LHCN-M2 (cell line): ENCODE results near the gene AKR1B15. TPM values are rescaled to one million over a fixed set of nuclear protein-coding genes. Genes with fewer than 3 reads are reported as not detected.
"Not testable (repeated sequence)": the region's sequence is repeated elsewhere in the genome, so short reads cannot be mapped to it uniquely, and the experiment has no call there.

Experiments
- DNase-seq: peaks from one replicate; pipeline ENCODE4 v3.0.0-alpha.2; 2012; ENCODE audit warnings: low read depth
- total RNA-seq: library from RNA; depleted of rRNA; stranded (reverse); fragments of >200 nt; gene quantifications from 2 replicates; pipeline ENCODE4 v1.2.3, GENCODE V29; 2014

The AKR1B15 gene
- total RNA-seq, 1 experiment from 2014 or later: 0.06 TPM

DNA sequence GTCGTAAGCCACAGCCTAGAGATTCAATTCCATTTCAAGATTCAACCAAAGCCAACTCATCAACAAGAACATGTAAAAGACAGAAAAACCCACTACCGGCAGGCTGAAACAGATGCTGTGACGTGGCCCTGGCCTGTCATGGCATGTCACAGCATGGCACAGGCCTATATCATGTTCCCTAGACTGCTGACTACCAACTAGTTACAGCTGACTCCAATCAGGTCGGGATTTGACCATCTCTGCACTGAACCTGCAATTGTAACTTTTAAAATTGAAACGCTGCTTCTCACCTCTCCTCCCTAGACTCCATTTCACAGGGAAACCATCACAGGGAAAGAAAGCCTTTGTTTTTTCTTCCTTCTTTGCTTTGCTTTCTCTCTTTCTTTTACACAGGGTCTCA lies 12.7 kb downstream of the AKR1B15 start:
- DNase-seq: not testable (repeated sequence)

DNA sequence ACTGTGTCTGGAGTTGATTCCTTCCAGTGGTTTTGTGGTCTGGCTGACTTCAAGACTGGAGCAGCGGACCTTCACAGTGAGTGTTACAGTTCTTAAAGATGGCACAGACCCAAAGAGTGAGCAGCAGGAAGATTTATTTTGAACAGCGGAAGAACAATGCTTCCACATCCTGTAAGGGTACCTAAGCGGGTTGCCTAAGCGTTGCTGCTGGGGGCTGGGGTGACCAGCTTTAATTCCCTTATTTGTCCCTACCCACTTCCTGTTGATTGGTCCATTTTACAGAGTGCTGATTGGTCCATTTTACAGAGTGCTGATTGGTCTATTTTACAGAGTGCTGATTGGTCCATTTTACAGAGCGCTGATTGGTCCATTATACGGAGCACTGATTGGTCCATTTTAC lies 13.2 kb downstream of the AKR1B15 start:
- DNase-seq: peak; percentile 77

DNA sequence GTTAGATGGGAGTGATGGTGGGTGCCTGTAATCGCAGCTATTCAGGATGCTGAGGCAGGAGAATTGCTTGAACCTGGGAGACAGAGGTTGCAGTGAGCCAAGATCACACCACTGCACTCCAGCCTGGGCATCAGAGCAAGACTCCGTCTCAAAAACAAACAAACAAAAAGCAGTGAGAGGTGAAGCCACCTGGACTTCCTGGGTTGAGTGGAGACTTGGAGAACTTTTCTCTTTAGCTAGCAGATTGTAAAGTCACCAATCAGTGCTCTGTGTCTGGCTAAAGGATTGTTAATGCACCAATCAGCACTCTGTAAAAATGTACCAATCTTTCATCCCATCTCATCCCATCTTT lies 14.5 kb downstream of the AKR1B15 start:
- DNase-seq: not testable (repeated sequence)

GRCh38 chr7:134565643-134566136 lies 16.8 kb downstream of the AKR1B15 start:
- DNase-seq: peak; percentile 43

DNA sequence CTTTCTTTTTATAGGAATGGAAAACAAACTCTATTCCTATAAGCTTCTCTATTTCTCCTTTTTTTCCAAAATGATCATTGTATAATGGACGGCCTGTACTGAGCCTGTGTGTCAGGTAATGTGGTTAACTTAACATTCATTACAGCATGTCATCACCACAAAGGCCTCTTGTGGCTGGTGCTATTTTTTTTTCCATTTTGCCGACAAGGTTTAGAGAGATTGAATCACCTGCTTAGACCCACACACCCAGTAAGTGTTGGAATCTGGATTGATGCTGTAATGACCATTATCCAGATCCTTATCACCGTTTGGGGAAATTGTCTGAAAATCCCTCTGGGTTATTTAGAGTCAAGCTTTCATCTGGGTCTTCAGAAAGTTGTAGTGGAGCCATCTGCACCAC lies 18.5 kb downstream of the AKR1B15 start:
- no peak for DNase-seq

- not testable (repeated sequence) for DNase-seq
Observed at GRCh38 chr7:134569962-134570361, 21.1 kb downstream of the AKR1B15 start.

- no peak for DNase-seq
Observed at GRCh38 chr7:134571101-134571500, 22.2 kb downstream of the AKR1B15 start.

DNA sequence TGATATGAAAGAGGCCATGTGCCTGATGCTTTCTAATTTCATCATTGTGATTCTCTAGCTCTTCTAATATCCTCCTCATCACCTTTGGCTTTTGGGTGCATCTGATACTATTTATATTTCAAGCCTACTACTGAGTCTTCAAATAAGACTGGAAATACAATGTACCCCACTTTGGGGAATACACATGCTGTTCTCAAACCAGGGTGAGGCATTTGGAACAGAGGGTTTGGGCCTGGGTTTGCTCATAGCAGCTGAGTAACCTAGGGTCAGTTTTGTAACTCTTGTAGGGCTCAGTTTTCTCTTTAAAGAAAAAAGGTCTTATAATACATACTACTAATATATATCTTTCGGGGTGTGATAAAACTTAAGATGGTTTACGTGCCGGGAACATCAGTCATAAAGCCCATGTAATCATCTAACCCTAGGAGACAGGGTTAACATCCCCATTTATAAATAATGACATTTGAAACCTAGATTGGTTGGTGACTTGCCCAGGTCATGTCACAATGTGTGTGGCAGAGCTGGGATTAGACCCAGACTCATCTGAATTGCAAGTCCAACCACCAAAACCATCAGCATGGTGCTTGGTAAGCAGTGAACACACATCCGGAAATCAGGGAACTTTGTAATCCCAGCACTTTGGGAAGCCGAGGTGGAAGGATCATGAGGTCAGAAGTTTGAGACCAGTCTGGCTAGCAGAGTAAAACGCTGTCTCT lies 23.0 kb downstream of the AKR1B15 start:
- no peak for DNase-seq

GRCh38 chr7:134574322-134574721 lies 25.4 kb downstream of the AKR1B15 start:
- DNase-seq: no peak

GRCh38 chr7:134584290-134584689 lies 35.4 kb downstream of the AKR1B15 start:
- DNase-seq: no peak

DNA sequence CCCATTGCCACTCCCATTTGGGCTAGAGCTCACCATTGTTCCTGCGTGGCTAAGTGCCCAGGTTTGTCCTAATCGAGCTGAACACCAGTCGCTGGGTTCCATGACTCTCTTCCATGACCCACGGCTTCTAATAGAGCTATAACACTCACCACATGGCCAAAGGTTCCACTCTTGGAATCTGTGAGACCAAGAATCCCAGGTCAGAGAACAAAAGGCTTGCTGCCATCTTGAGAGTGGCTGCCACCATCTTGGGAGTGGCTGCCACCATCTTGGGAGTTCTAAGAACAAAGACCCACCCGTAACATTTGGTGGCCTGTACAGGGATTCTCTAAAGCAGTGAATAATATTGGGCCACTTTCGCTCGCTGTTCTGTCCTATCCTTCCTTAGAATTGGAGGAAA lies 37.0 kb downstream of the AKR1B15 start:
- no peak for DNase-seq

DNA sequence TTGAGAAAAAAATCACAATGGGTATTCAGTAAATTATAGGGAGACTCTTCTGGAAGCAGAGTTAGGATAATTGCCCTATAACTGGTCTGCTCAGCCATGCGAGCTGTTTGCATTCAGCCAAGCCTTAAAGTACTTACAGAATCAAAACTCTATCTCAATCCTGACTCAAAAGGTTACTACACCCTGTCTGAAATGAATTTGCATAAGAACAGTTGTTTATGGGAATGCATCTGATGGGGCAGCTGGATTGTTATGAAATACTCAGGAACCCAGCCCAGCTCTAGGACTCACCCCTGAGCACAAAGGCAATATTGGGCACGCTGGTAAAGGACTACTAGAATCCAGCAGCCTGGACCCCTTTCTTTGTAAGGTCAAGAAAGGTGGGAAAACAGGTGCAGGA lies 38.8 kb downstream of the AKR1B15 start:
- peak; percentile 23 for DNase-seq

GRCh38 chr7:134589491-134589941 lies 40.6 kb downstream of the AKR1B15 start:
- peak; percentile 17 for DNase-seq

DNA sequence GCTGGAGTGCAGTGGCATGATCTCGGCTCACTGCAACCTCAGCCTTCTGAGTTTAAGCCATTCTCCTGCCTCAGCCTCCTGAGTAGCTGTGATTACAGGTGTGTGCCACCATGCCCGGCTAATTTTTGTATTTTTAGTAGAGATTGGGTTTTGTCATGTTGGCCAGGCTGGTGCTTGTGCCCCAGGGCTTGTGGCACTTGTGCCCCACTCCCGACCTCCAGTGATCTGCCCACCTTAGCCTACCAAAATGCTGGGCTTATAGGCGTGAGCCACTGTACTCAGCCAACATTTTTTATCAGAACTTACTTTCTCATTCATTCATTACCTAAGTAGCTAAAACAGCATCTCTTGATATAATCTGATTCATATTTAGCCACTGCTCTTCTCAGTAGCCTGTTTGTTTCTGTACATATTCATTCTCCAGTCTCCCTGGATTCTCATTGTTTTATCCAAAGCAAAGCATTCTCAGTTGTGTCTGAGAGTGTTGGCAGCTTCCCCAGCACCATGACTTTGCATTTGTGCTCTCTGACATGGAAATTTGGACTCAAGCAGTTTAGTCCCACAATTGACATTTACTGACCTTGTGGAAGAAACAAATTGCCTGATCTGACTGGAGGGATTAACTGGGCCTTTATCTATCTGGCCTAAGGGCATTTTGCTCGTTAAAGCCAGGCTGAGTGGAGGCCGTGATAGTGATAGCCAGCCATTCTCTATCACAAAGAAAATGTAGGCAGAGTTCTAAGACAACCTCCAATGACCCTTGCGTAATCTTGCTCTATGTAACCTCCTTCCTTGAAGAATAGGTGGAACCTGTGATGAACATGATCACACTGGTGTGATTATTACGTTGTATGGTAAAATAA lies 44.9 kb downstream of the AKR1B15 start:
- DNase-seq: peak; percentile 90

- no peak for DNase-seq
Observed at GRCh38 chr7:134594877-134595276, 46.0 kb downstream of the AKR1B15 start.

DNA sequence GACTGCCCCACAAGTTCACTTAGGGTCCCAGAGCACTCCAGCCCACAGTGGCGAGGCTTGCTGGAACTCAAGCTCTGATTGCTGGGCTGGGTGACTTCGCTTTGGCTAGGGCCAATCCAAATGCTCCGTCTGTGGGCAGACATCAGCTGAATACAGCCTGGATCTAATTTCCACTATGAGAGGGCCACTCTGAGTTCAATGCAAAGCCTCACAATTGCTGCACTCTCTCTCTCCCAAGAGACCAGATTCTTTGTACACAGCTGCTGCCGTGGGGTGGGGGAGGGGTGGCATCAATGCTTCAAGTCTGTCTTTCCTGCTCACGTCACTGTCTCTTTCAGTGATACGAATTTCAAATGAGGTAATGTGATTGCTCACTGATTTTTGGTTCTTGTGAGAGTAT lies 50.5 kb downstream of the AKR1B15 start:
- DNase-seq: peak; percentile 64

GRCh38 chr7:134601459-134601858 lies 52.5 kb downstream of the AKR1B15 start:
- no peak for DNase-seq

DNA sequence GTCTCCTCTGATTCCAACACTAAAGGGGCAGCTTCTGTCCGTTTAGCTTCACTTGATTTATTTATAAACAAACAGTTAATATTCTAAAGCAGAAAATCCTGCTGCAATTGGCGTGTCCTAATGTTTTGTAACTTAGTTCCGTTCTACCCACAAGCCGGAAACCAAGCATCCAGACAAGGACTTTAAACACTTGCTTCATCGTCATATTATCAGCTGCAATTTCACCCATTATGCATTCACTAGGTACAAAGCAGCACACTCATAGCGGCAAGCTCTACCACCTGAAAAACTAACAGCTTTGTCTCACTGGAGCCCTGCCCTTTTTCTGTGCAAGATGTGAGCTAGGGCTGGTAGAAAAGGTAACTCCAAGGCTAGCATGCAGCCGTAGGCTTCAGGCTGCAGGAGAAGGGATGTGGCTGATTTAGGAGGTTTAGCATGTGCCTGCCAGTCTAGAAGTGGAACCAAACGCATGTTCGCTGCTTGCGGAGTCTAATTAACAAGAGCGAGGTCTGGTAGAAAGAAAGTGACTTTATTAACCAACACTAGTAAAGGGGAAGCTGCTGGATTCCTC lies 54.1 kb downstream of the AKR1B15 start:
- DNase-seq: peak; percentile 57

DNA sequence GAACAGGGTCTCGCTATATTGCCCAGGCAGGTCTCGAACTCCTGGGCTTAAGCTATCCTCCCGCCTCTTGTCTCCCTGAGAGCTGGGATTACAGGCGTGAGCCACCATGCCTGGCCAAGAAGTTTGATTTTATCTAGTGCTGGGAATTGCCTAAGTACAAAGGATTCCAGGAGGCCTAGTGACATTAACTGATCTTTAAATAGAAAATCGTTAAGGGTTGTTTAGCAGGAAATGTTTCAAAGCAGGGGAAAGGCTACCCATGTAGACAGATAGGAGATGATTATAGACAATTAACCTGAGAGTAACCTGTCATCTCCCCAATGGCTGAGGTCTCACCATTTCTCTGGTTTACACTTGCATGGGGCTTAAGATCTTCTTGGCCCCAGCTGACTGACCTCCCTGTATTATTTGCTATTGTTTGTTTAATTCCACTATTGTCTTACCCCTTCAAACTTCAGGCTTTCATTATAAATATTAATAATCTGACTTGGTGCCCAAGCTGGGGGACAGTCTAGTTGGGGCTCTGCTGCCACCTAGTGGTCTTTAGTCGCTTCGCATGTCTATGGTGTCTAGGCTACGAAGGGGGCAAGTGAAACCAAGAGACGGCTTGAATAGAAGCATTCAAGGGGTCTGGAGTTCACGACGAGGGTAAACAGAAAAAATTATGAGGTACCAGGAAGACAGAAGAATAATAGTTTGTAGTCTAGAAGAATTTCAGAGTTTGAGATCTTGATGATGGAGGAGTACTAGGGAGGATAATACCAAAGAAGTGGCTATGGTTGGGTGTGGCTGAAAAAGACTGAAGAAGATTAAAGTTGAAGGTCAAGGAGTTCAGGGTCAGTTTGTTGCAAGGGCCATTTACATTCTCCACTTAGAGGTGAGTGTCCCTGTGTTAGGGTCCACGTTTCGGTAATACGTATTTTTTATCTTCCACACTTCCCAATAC lies 57.3 kb downstream of the AKR1B15 start:
- peak; percentile 64 for DNase-seq

DNA sequence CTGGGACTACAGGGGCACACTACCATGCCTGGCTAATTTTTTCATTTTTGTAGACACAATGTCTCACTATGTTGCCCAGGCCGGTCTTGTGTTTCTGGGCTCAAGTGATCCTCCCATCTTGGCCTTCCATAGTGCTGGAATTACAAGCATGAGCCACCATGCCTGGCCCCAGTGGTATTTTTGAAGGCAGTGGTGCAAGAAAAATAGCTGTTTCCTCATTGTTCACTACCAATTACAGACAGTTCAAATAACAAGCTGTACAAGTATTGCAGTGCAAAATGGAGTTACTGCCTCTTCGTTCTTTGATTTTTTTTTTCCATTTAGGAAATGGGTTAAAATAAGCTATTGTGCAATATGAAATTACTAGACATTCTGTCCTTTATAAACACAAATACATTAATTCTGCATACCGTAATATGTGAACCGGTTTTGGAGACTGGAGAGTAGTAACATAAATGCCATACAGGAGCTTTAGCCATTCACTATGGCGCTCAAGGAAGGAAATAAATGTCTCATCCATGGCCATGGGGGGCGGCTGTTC lies 62.8 kb downstream of the AKR1B15 start:
- no peak for DNase-seq

- no peak for DNase-seq
Observed at GRCh38 chr7:134612197-134612596, 63.3 kb downstream of the AKR1B15 start.
